HepG2 (cell line): ENCODE measurements around the gene ANKRD11. TPM values are rescaled to one million over a fixed set of nuclear protein-coding genes. Genes with fewer than 3 reads are reported as not detected.

Experiments
- ELF1 ChIP-seq: sonication (generic); formaldehyde crosslinking; IDR thresholded peaks from 2 replicates; pipeline ENCODE4 v1.4.0; 2020; ENCODE audit warnings: missing genetic modification reagents
- NFRKB ChIP-seq: fragments of 450-650 bp; IDR thresholded peaks from 2 replicates; pipeline ENCODE4 v1.6.1; 2017
- NONO ChIP-seq, 2 experiments: fragments of 450-650 bp in 1 of 2; sonication (generic) in 1 of 2; formaldehyde crosslinking in 1 of 2; IDR thresholded peaks in 1 of 2; conservative IDR thresholded peaks in 1 of 2; 2 replicates each; pipeline versions ENCODE4 v1.6.1 to v1.8.0; 2017 to 2022; ENCODE audit warnings: mild to moderate bottlenecking in 1 of 2, missing genetic modification reagents in 1 of 2, moderate library complexity in 1 of 2
- RBAK ChIP-seq: sonication (generic); formaldehyde crosslinking; IDR thresholded peaks from 2 replicates; pipeline ENCODE4 v1.5.1; 2020; ENCODE audit warnings: mild to moderate bottlenecking, missing genetic modification reagents
- TRIM24 ChIP-seq: sonication (generic); formaldehyde crosslinking; IDR thresholded peaks from 2 replicates; pipeline ENCODE4 v1.8.0; 2022; ENCODE audit warnings: mild to moderate bottlenecking, missing genetic modification reagents
- U2AF2 ChIP-seq: fragments of 200-400 bp; formaldehyde crosslinking; IDR thresholded peaks from 2 replicates; pipeline ENCODE4 v1.6.1; 2017; ENCODE audit warnings: low read depth, mild to moderate bottlenecking, low read length
- ZEB1 ChIP-seq: IDR thresholded peaks from 2 replicates; pipeline ENCODE4 v1.6.1; 2012; ENCODE audit warnings: mild to moderate bottlenecking, low read depth, inconsistent platforms; ENCODE audit not compliant: insufficient replicate concordance
- ZKSCAN1 ChIP-seq: fragments of 150-350 bp; IDR thresholded peaks from 2 replicates; pipeline ENCODE4 v1.6.1; 2014; ENCODE audit warnings: low read length
- ZNF124 ChIP-seq: sonication (generic); formaldehyde crosslinking; IDR thresholded peaks from 2 replicates; pipeline ENCODE4 v1.4.0; 2020; ENCODE audit warnings: missing genetic modification reagents
- ZNF224 ChIP-seq: sonication (generic); formaldehyde crosslinking; IDR thresholded peaks from 2 replicates; pipeline ENCODE4 v1.5.0; 2020; ENCODE audit warnings: mild to moderate bottlenecking, missing genetic modification reagents
- ZNF256 ChIP-seq: sonication (generic); formaldehyde crosslinking; conservative IDR thresholded peaks from 2 replicates; pipeline ENCODE4 v1.4.0; 2020; ENCODE audit warnings: missing genetic modification reagents
- ZNF33B ChIP-seq: sonication (generic); formaldehyde crosslinking; IDR thresholded peaks from 2 replicates; pipeline ENCODE4 v1.5.1; 2020; ENCODE audit warnings: mild to moderate bottlenecking, missing genetic modification reagents
- ZNF543 ChIP-seq: sonication (generic); formaldehyde crosslinking; IDR thresholded peaks from 2 replicates; pipeline ENCODE4 v1.4.0; 2020; ENCODE audit warnings: mild to moderate bottlenecking, missing genetic modification reagents
- ZNF563 ChIP-seq: sonication (generic); formaldehyde crosslinking; IDR thresholded peaks from 2 replicates; pipeline ENCODE4 v1.8.0; 2022; ENCODE audit warnings: mild to moderate bottlenecking, moderate library complexity, missing genetic modification reagents
- polyA plus RNA-seq, 8 experiments: library from polyadenylated mRNA; depleted of rRNA in 3 of 8; stranded (reverse) in 7 of 8; unstranded in 1 of 8; fragments of >200 nt; fragmentation: Illumina TruSeq in 4 of 8; extraction: Trizol in 4 of 8; gene quantifications; 2 replicates each; pipeline versions ENCODE4 v1.2.1 to v1.2.3, GENCODE V29; 2011 to 2016; ENCODE audit warnings: low read depth in 4 of 8, missing spikeins in 1 of 8, mixed read lengths in 1 of 8; ENCODE audit not compliant: insufficient read depth in 1 of 8
- total RNA-seq, 5 experiments: library from RNA; depleted of rRNA; stranded (reverse); fragments of >200 nt; fragmentation: Illumina TruSeq; extraction: Trizol; gene quantifications; 2 replicates each; pipeline ENCODE4 v1.2.3, GENCODE V29; 2016; ENCODE audit warnings: low read depth in 1 of 5
- TF ChIP-seq, protein P1 (sequence below): sonication (generic); formaldehyde crosslinking; IDR thresholded peaks from 2 replicates; pipeline ENCODE4 v1.4.0; 2020; ENCODE audit warnings: missing genetic modification reagents, mild to moderate bottlenecking, borderline replicate concordance
- TF ChIP-seq, protein P2 (sequence below): IDR thresholded peaks from 2 replicates; pipeline ENCODE4 v1.6.1; 2012; ENCODE audit warnings: inconsistent platforms
- TF ChIP-seq, protein P3 (sequence below): sonication (generic); formaldehyde crosslinking; IDR thresholded peaks from 2 replicates; pipeline ENCODE4 v1.5.0; 2020; ENCODE audit warnings: missing genetic modification reagents
- TF ChIP-seq, protein P4 (sequence below): sonication (generic); formaldehyde crosslinking; IDR thresholded peaks from 2 replicates; pipeline ENCODE4 v1.5.1; 2020; ENCODE audit warnings: mild to moderate bottlenecking, missing genetic modification reagents, borderline replicate concordance
- TF ChIP-seq, protein P5 (sequence below): sonication (generic); formaldehyde crosslinking; IDR thresholded peaks from 2 replicates; pipeline ENCODE4 v1.4.0; 2020; ENCODE audit warnings: mild to moderate bottlenecking, missing genetic modification reagents
- TF ChIP-seq, protein P6 (sequence below): sonication (generic); formaldehyde crosslinking; IDR thresholded peaks from 2 replicates; pipeline ENCODE4 v1.4.0; 2020; ENCODE audit warnings: missing genetic modification reagents, borderline replicate concordance

Gene ANKRD11
- total and polyA plus RNA-seq, 2 of the 13 experiments (the other 11 are each of a cell fraction or from before 2014, with no cell fraction given) = 21.4 to 38.4 TPM

DNA sequence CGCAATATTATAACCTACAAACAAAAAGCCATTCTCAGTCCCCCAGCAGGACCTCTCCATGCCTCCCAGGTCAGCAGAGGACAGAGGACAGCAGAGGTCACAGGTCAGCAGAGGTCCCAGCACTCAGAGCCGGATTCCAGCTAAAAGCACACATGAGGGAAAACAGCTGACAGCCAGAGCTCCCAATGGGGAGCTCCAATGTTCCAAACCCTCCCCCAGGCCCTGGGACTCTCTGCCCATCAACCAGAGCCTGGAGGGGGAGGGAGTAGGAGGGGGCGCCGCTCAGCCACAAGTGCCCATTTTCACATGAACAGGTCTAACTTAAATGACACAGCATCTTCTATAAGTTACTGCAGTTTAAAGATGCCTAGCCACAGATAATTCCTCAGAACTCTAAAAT lies 77.5 kb downstream of the ANKRD11 start (continued):
- TF ChIP-seq, protein P1, sequence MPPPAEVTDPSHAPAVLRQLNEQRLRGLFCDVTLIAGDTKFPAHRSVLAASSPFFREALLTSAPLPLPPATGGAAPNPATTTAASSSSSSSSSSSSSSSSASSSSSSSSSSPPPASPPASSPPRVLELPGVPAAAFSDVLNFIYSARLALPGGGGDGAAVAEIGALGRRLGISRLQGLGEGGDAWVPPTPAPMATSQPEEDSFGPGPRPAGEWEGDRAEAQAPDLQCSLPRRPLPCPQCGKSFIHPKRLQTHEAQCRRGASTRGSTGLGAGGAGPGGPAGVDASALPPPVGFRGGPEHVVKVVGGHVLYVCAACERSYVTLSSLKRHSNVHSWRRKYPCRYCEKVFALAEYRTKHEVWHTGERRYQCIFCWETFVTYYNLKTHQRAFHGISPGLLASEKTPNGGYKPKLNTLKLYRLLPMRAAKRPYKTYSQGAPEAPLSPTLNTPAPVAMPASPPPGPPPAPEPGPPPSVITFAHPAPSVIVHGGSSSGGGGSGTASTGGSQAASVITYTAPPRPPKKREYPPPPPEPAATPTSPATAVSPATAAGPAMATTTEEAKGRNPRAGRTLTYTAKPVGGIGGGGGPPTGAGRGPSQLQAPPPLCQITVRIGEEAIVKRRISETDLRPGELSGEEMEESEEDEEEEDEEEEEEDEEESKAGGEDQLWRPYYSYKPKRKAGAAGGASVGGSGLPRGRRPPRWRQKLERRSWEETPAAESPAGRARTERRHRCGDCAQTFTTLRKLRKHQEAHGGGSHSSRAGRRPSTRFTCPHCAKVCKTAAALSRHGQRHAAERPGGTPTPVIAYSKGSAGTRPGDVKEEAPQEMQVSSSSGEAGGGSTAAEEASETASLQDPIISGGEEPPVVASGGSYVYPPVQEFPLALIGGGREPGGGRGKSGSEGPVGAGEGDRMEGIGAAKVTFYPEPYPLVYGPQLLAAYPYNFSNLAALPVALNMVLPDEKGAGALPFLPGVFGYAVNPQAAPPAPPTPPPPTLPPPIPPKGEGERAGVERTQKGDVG (CRISPR knock-in tag) = no peak
- TF ChIP-seq ZKSCAN1 (no peak), ZEB1 (no peak), U2AF2 (no peak), ZNF256 (no peak), ZNF33B (CRISPR knock-in tag) (no peak), ZNF124 (0 out of 2 replicates have a peak, but pooled peaks have one; percentile 20), ZNF543 (no peak), ZNF563 (CRISPR knock-in tag) (no peak), ZNF224 (CRISPR knock-in tag) (no peak), TRIM24 (CRISPR knock-in tag) (no peak), ELF1 (CRISPR knock-in tag) (no peak), NFRKB (no peak), RBAK (CRISPR knock-in tag) (no peak), NONO (IDR thresholded peaks at IDR 0.05) (no peak), NONO (CRISPR knock-in tag; conservative IDR thresholded peaks at IDR 0.05) (0 out of 2 replicates have a peak, but pooled peaks have one; percentile 24)
- TF ChIP-seq, protein P2, sequence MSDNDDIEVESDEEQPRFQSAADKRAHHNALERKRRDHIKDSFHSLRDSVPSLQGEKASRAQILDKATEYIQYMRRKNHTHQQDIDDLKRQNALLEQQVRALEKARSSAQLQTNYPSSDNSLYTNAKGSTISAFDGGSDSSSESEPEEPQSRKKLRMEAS = peak; percentile 47; the same call in 1 of the 2 replicates
- TF ChIP-seq, protein P3, sequence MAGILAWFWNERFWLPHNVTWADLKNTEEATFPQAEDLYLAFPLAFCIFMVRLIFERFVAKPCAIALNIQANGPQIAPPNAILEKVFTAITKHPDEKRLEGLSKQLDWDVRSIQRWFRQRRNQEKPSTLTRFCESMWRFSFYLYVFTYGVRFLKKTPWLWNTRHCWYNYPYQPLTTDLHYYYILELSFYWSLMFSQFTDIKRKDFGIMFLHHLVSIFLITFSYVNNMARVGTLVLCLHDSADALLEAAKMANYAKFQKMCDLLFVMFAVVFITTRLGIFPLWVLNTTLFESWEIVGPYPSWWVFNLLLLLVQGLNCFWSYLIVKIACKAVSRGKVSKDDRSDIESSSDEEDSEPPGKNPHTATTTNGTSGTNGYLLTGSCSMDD (CRISPR knock-in tag) = no peak
- TF ChIP-seq, protein P4, sequence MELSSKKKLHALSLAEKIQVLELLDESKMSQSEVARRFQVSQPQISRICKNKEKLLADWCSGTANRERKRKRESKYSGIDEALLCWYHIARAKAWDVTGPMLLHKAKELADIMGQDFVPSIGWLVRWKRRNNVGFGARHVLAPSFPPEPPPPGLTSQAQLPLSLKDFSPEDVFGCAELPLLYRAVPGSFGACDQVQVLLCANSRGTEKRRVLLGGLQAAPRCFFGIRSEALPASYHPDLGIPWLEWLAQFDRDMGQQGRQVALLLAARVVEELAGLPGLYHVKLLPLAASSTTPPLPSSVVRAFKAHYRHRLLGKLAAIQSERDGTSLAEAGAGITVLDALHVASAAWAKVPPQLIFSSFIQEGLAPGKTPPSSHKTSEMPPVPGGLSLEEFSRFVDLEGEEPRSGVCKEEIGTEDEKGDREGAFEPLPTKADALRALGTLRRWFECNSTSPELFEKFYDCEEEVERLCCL = no peak
- TF ChIP-seq, protein P5, sequence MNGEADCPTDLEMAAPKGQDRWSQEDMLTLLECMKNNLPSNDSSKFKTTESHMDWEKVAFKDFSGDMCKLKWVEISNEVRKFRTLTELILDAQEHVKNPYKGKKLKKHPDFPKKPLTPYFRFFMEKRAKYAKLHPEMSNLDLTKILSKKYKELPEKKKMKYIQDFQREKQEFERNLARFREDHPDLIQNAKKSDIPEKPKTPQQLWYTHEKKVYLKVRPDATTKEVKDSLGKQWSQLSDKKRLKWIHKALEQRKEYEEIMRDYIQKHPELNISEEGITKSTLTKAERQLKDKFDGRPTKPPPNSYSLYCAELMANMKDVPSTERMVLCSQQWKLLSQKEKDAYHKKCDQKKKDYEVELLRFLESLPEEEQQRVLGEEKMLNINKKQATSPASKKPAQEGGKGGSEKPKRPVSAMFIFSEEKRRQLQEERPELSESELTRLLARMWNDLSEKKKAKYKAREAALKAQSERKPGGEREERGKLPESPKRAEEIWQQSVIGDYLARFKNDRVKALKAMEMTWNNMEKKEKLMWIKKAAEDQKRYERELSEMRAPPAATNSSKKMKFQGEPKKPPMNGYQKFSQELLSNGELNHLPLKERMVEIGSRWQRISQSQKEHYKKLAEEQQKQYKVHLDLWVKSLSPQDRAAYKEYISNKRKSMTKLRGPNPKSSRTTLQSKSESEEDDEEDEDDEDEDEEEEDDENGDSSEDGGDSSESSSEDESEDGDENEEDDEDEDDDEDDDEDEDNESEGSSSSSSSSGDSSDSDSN = no peak
- TF ChIP-seq, protein P6, sequence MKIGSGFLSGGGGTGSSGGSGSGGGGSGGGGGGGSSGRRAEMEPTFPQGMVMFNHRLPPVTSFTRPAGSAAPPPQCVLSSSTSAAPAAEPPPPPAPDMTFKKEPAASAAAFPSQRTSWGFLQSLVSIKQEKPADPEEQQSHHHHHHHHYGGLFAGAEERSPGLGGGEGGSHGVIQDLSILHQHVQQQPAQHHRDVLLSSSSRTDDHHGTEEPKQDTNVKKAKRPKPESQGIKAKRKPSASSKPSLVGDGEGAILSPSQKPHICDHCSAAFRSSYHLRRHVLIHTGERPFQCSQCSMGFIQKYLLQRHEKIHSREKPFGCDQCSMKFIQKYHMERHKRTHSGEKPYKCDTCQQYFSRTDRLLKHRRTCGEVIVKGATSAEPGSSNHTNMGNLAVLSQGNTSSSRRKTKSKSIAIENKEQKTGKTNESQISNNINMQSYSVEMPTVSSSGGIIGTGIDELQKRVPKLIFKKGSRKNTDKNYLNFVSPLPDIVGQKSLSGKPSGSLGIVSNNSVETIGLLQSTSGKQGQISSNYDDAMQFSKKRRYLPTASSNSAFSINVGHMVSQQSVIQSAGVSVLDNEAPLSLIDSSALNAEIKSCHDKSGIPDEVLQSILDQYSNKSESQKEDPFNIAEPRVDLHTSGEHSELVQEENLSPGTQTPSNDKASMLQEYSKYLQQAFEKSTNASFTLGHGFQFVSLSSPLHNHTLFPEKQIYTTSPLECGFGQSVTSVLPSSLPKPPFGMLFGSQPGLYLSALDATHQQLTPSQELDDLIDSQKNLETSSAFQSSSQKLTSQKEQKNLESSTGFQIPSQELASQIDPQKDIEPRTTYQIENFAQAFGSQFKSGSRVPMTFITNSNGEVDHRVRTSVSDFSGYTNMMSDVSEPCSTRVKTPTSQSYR (CRISPR knock-in tag) = peak; percentile 52; the same call in 1 of the 2 replicates
